ENCODE results near the gene CCNI2.

CCNI2 gene

DNA sequence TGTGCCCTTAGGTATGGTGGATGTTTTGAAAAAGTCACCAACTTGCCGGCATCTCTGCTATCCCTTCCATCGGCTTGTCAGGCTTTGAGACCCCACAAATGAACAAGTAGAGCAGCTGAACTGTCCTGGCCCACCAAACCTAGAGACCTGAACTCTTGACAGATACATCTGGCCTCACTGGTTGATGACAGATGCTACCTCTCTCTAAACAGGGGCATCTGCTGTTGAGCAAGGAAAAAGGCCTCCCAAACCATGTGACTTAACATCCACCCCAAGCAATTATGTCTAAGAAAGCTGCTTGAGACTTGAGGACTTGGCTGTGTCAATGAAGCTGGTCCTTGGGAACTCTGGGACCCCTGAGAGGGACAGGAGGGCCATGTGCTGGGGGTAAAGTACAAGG lies 2.3 kb downstream of the CCNI2 start:
- Histone ChIP-seq H3K36me3 (ENCODE audit: insufficient read depth, low read length) (no peaks in the 10 kb centered on the region), H3K79me2 (ENCODE audit: insufficient read depth, low read length) (no peaks in the 10 kb centered on the region), H3K4me3 (ENCODE audit: low read length, poor library complexity, severe bottlenecking) (no peak overlapping the region), H3K4me2 (ENCODE audit: low read depth, low read length, poor library complexity, severe bottlenecking) (no peak overlapping the region), H3F3A (ENCODE audit: low read depth) (no peaks in the 10 kb centered on the region), H3K27me3 (ENCODE audit: insufficient read depth, low read length, poor library complexity, severe bottlenecking) (no peaks in the 10 kb centered on the region), H2AFZ (ENCODE audit: low read length) (no peak overlapping the region), H3K9me3 (ENCODE audit: insufficient read depth, low read depth, low read length) (no peaks in the 10 kb centered on the region), H3K9me2 (replicated peaks; ENCODE audit: low read depth, low read length) (no peaks in the 10 kb centered on the region), H3K9ac (ENCODE audit: low read depth, low read length, poor library complexity, severe bottlenecking) (no peak overlapping the region), H3K4me1 (ENCODE audit: insufficient read depth, low read length, poor library complexity, severe bottlenecking) (no peaks in the 10 kb centered on the region), H4K20me1 (ENCODE audit: insufficient read depth, low read length, poor library complexity, severe bottlenecking) (no peaks in the 10 kb centered on the region)
- no peak for TF ChIP-seq EZH2phosphoT487 (IDR thresholded peaks at IDR 0.05; ENCODE audit: borderline replicate concordance)

DNA sequence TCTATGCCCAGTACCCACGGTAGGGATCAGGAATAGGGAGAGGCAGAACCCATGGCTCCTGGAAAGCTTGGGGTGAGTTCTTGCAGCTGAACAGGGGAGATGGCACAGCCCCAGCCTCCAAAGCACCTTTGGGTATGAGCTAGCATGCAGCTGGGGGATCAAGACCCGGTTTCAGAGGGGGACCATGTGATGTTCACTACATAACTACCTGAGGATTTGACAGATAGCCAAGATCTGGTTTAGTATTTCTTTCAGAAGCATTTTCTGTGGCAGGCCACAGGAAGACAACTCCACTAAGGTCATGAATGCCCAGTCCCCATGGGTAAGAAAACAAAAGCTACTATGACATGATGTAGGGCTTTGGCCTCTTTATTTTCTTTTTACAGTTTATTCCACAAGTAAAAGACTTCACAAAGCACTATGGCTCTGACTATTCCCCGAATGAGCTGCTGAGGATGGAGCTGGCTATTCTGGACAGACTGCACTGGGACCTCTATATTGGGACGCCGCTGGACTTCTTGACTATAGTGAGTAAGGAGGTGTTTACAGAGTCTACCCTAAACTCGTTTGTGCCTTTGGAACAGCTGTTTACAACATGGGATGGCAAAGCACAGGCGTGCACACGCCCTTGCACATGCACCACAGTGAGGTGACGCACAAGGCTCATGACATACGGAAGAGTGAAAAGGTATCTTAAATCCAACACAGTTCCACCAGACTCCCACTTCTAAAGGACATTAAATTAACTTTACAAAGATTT lies 3.4 kb downstream of the CCNI2 start:
- H3K9me2 ChIP-seq (replicated peaks; ENCODE audit: low read depth, low read length): no peaks in the 10 kb centered on the region
- H3K9ac ChIP-seq (ENCODE audit: low read depth, low read length, poor library complexity, severe bottlenecking): no peak overlapping the region
- no peaks in the 10 kb centered on the region for H3K9me3 ChIP-seq (ENCODE audit: insufficient read depth, low read depth, low read length)
- H3K4me2 ChIP-seq (ENCODE audit: low read depth, low read length, poor library complexity, severe bottlenecking): no peak overlapping the region
- H4K20me1 ChIP-seq (ENCODE audit: insufficient read depth, low read length, poor library complexity, severe bottlenecking): no peaks in the 10 kb centered on the region
- no peak overlapping the region for H3K4me3 ChIP-seq (ENCODE audit: low read length, poor library complexity, severe bottlenecking)
- peaks cover 10% of the 10 kb centered on the region for H3K4me1 ChIP-seq (ENCODE audit: insufficient read depth, low read length, poor library complexity, severe bottlenecking)
- no peaks in the 10 kb centered on the region for H3F3A ChIP-seq (ENCODE audit: low read depth)
- H3K36me3 ChIP-seq (ENCODE audit: insufficient read depth, low read length): no peaks in the 10 kb centered on the region
- no peaks in the 10 kb centered on the region for H3K27me3 ChIP-seq (ENCODE audit: insufficient read depth, low read length, poor library complexity, severe bottlenecking)
- TF ChIP-seq EZH2phosphoT487 (IDR thresholded peaks at IDR 0.05; ENCODE audit: borderline replicate concordance): no peak
- TF ChIP-seq, protein P1, sequence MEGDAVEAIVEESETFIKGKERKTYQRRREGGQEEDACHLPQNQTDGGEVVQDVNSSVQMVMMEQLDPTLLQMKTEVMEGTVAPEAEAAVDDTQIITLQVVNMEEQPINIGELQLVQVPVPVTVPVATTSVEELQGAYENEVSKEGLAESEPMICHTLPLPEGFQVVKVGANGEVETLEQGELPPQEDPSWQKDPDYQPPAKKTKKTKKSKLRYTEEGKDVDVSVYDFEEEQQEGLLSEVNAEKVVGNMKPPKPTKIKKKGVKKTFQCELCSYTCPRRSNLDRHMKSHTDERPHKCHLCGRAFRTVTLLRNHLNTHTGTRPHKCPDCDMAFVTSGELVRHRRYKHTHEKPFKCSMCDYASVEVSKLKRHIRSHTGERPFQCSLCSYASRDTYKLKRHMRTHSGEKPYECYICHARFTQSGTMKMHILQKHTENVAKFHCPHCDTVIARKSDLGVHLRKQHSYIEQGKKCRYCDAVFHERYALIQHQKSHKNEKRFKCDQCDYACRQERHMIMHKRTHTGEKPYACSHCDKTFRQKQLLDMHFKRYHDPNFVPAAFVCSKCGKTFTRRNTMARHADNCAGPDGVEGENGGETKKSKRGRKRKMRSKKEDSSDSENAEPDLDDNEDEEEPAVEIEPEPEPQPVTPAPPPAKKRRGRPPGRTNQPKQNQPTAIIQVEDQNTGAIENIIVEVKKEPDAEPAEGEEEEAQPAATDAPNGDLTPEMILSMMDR (conservative IDR thresholded peaks at IDR 0.05; ENCODE audit: low read length): no peak
- H2AFZ ChIP-seq (ENCODE audit: low read length): no peak overlapping the region
- H3K79me2 ChIP-seq (ENCODE audit: insufficient read depth, low read length): no peaks in the 10 kb centered on the region

DNA sequence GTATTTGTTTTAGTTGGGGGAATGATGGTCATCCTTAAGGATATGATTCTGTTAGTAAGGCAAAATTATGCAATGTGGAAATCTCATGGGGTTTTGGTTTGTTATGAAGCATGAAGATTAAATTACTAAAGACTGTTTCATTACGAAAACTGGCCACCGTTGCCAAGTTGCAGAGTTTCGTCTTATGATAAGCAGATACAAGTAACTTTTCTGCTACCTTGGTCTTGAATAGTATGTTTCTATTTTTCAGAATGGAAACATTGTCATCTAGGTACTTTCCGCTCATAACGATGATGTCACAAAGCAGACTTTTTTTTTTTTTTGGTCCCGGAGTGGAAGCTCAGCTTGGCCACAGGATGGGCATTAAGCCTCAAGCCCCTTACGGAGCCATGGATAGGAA lies 4.2 kb downstream of the CCNI2 start:
- H3K4me1 ChIP-seq (ENCODE audit: insufficient read depth, low read length, poor library complexity, severe bottlenecking): peaks cover 11% of the 10 kb centered on the region
- H3K4me2 ChIP-seq (ENCODE audit: low read depth, low read length, poor library complexity, severe bottlenecking): no peak overlapping the region
- no peak overlapping the region for H3K9ac ChIP-seq (ENCODE audit: low read depth, low read length, poor library complexity, severe bottlenecking)
- no peaks in the 10 kb centered on the region for H3K79me2 ChIP-seq (ENCODE audit: insufficient read depth, low read length)
- no peaks in the 10 kb centered on the region for H3F3A ChIP-seq (ENCODE audit: low read depth)
- no peak for TF ChIP-seq EZH2phosphoT487 (IDR thresholded peaks at IDR 0.05; ENCODE audit: borderline replicate concordance)
- TF ChIP-seq, protein P1 (conservative IDR thresholded peaks at IDR 0.05; ENCODE audit: low read length): no peak
- H3K27me3 ChIP-seq (ENCODE audit: insufficient read depth, low read length, poor library complexity, severe bottlenecking): no peaks in the 10 kb centered on the region
- no peaks in the 10 kb centered on the region for H3K36me3 ChIP-seq (ENCODE audit: insufficient read depth, low read length)
- H3K9me3 ChIP-seq (ENCODE audit: insufficient read depth, low read depth, low read length): no peaks in the 10 kb centered on the region
- H4K20me1 ChIP-seq (ENCODE audit: insufficient read depth, low read length, poor library complexity, severe bottlenecking): no peaks in the 10 kb centered on the region
- no peak overlapping the region for H2AFZ ChIP-seq (ENCODE audit: low read length)
- H3K9me2 ChIP-seq (replicated peaks; ENCODE audit: low read depth, low read length): no peaks in the 10 kb centered on the region
- no peak overlapping the region for H3K4me3 ChIP-seq (ENCODE audit: low read length, poor library complexity, severe bottlenecking)
